Measurements from ENCODE around the gene SEPTIN2. TPM values are rescaled to one million over a fixed set of nuclear protein-coding genes. Genes with fewer than 3 reads are reported as not detected.
A peak's percentile ranks its signal among the peaks of the same experiment; 100 is the strongest.

Gene SEPTIN2
- total and polyA plus RNA-seq, 8 donors: 106 to 245 (median 187) TPM

GRCh38 chr2:241329669-241330615 lies 14.2 kb downstream of the SEPTIN2 start:
- Histone ChIP-seq H3K36me3 (peaks cover 0 to 31% (median 25%) of the 10 kb centered on the region in 3 donors), H3K4me1 (peaks cover 4 to 6% (median 5%) of the 10 kb centered on the region in 3 donors), H3K9me3 (no peaks in the 10 kb centered on the region), H3K27ac (no peak overlapping the region), H3K27me3 (no peaks in the 10 kb centered on the region), H3K4me3 (no peak overlapping the region)
- no peak for TF ChIP-seq CTCF (IDR thresholded peaks at IDR 0.05)
- DNase-seq: no peak
- FAIRE-seq: no peak
- WGBS, 2 donors: 86 to 90% methylated on average over 11 of the region's 11 CpGs
- intact Hi-C loops (cut with DNase I): loop anchor here in 1 of 3 donors (10.0 kb wide), 1 partner anchor 65 kb away; no protein-coding TSS in a partner anchor
- no peak for ATAC-seq

- TF ChIP-seq CTCF (IDR thresholded peaks at IDR 0.05): no peak
- no peaks in the 10 kb centered on the region for H3K9me3 ChIP-seq
- WGBS, 2 donors: 80 to 81% methylated on average over 4 of the region's 4 CpGs
- no peak overlapping the region for H3K27ac ChIP-seq
- FAIRE-seq: no peak
- peaks cover 0 to 2% (median under 1%) of the 10 kb centered on the region in 3 donors for H3K4me1 ChIP-seq
- ATAC-seq: no peak
- DNase-seq: no peak
- H3K4me3 ChIP-seq: no peak overlapping the region
- H3K36me3 ChIP-seq: peaks cover 0 to 34% (median 25%) of the 10 kb centered on the region in 3 donors
- H3K27me3 ChIP-seq: no peaks in the 10 kb centered on the region
- intact Hi-C loops (cut with DNase I): loop anchor here in 1 of 3 donors (10.0 kb wide), 1 partner anchor 66 kb away; no protein-coding TSS in a partner anchor
Observed at GRCh38 chr2:241330616-241330981, 14.9 kb downstream of the SEPTIN2 start.

GRCh38 chr2:241334813-241335212 lies 19.1 kb downstream of the SEPTIN2 start:
- Histone ChIP-seq H3K36me3 (peaks cover 0 to 37% (median 16%) of the 10 kb centered on the region in 3 donors), H3K4me1 (peaks cover 2 to 7% (median 4%) of the 10 kb centered on the region in 3 donors), H3K9me3 (no peaks in the 10 kb centered on the region), H3K4me3 (no peak overlapping the region), H3K27me3 (no peaks in the 10 kb centered on the region), H3K27ac (no peak overlapping the region)
- no peak for TF ChIP-seq CTCF (IDR thresholded peaks at IDR 0.05)
- intact Hi-C loops (cut with DNase I): loop anchor here in 1 of 3 donors (10.0 kb wide), 1 partner anchor 70 kb away; no protein-coding TSS in a partner anchor
- ATAC-seq (no peak), FAIRE-seq (no peak), DNase-seq (no peak)
- WGBS, 2 donors: 46 to 50% methylated on average over 2 of the region's 2 CpGs

GRCh38 chr2:241339839-241340630 lies 24.3 kb downstream of the SEPTIN2 start:
- no peak for TF ChIP-seq CTCF (IDR thresholded peaks at IDR 0.05)
- H3K27me3 ChIP-seq: no peaks in the 10 kb centered on the region
- H3K4me3 ChIP-seq: no peak overlapping the region
- 31 to 36% methylated on average over 8 of the region's 8 CpGs for WGBS, 2 donors
- peak overlapping the region in 1 of 4 donors; percentile 15 for H3K27ac ChIP-seq
- H3K36me3 ChIP-seq: peaks cover 11 to 72% (median 30%) of the 10 kb centered on the region in 3 donors
- DNase-seq (no peak), FAIRE-seq (no peak), ATAC-seq (peak; percentile 57 to 65 (median 63))
- H3K9me3 ChIP-seq: no peaks in the 10 kb centered on the region
- intact Hi-C loops (cut with DNase I): loop anchor here in 1 of 3 donors (10.0 kb wide), 1 partner anchor 75 kb away; no protein-coding TSS in a partner anchor
- H3K4me1 ChIP-seq: peaks cover 6 to 19% (median 9%) of the 10 kb centered on the region in 3 donors
